SU-DHL-6 (cell line): ENCODE data around the gene GRIK3.

Source experiments
- H2AFZ ChIP-seq: fragments of 200-600 bp; sonication (generic); 2 replicates; pipeline ENCODE4 v1.6.1; 2014; ENCODE audit warnings: low read depth, mild to moderate bottlenecking, moderate library complexity, mixed read lengths, antibody characterized with exemption, low read length; ENCODE audit not compliant: severe bottlenecking
- H3F3A ChIP-seq: fragments of 200-600 bp; shearing (Covaris generic); 2 replicates; pipeline ENCODE4 v1.6.0; 2016; ENCODE audit warnings: antibody characterized with exemption, mild to moderate bottlenecking; ENCODE audit not compliant: insufficient read depth
- H3K27ac ChIP-seq: fragments of 200-600 bp; sonication (generic); 2 replicates; pipeline ENCODE4 v1.5.1; 2016; ENCODE audit warnings: low read depth, mild to moderate bottlenecking, low read length, moderate library complexity, mixed read lengths
- H3K27me3 ChIP-seq: fragments of 200-600 bp; sonication (generic), shearing (Covaris generic); 2 replicates; pipeline ENCODE4 v1.6.0; 2014; ENCODE audit warnings: mild to moderate bottlenecking, low read length
- H3K36me3 ChIP-seq: fragments of 200-600 bp; sonication (generic); 2 replicates; pipeline ENCODE4 v1.6.1; 2014; ENCODE audit warnings: mild to moderate bottlenecking, low read length, mixed read lengths
- H3K4me2 ChIP-seq: fragments of 300-600, 200-600 bp; shearing (Covaris generic), sonication (generic); 2 replicates; pipeline ENCODE4 v1.6.0; 2014; ENCODE audit warnings: low read length, low read depth, mild to moderate bottlenecking; ENCODE audit not compliant: poor library complexity, severe bottlenecking
- H3K4me3 ChIP-seq: fragments of 200-600 bp; sonication (generic); 2 replicates; pipeline ENCODE4 v1.5.1; 2014; ENCODE audit warnings: antibody characterized with exemption, low read length, mild to moderate bottlenecking, mixed read lengths; ENCODE audit not compliant: insufficient read depth, poor library complexity, severe bottlenecking
- H3K79me2 ChIP-seq: fragments of 200-600 bp; sonication (generic); 2 replicates; pipeline ENCODE4 v1.6.1; 2014; ENCODE audit warnings: mild to moderate bottlenecking, low read length, moderate library complexity; ENCODE audit not compliant: insufficient read depth
- H3K9ac ChIP-seq: fragments of 200-600 bp; sonication (generic); 2 replicates; pipeline ENCODE4 v1.7.0; 2014; ENCODE audit warnings: mild to moderate bottlenecking, low read length
- H3K9me2 ChIP-seq: fragments of 200-600 bp; sonication (generic); replicated peaks from 2 replicates; pipeline ENCODE4 v1.6.1; 2014; ENCODE audit warnings: low read length; ENCODE audit not compliant: insufficient read depth
- H3K9me3 ChIP-seq: fragments of 200-600 bp; sonication (generic); 2 replicates; pipeline ENCODE4 v1.6.1; 2014; ENCODE audit warnings: low read length, mixed read lengths; ENCODE audit not compliant: insufficient read depth
- H4K20me1 ChIP-seq: fragments of 200-600 bp; sonication (generic); 2 replicates; pipeline ENCODE4 v1.6.1; 2014; ENCODE audit warnings: low read depth, mild to moderate bottlenecking, antibody characterized with exemption, low read length, moderate library complexity, mixed read lengths
- EZH2phosphoT487 ChIP-seq: fragments of 200-600 bp; sonication (generic), shearing (Covaris generic); conservative IDR thresholded peaks from 2 replicates; pipeline ENCODE4 v1.6.1; 2018; ENCODE audit warnings: mild to moderate bottlenecking, antibody characterized with exemption, low read length, moderate library complexity, mixed read lengths
- TF ChIP-seq, protein P1 (sequence below): fragments of 200-600 bp; sonication (generic); IDR thresholded peaks from one replicate; pipeline ENCODE4 v1.5.1; 2017; ENCODE audit warnings: antibody characterized with exemption, mild to moderate bottlenecking, low read length, moderate library complexity; ENCODE audit not compliant: insufficient read depth, poor library complexity, severe bottlenecking

The GRIK3 gene

GRCh38 chr1:37051346-37051745, 17.0 kb upstream of the GRIK3 start:
- H3K27me3 ChIP-seq = no peaks in the 10 kb centered on the region
- no peaks in the 10 kb centered on the region for H3F3A ChIP-seq
- H3K36me3 ChIP-seq = no peaks in the 10 kb centered on the region
- no peak overlapping the region for H3K4me3 ChIP-seq
- H2AFZ ChIP-seq = no peak overlapping the region
- no peaks in the 10 kb centered on the region for H4K20me1 ChIP-seq
- no peaks in the 10 kb centered on the region for H3K9me2 ChIP-seq
- no peaks in the 10 kb centered on the region for H3K79me2 ChIP-seq
- H3K27ac ChIP-seq = no peak overlapping the region
- H3K9ac ChIP-seq = no peak overlapping the region
- no peak overlapping the region for H3K4me2 ChIP-seq
- H3K9me3 ChIP-seq = no peaks in the 10 kb centered on the region
- TF ChIP-seq EZH2phosphoT487 = no peak
- TF ChIP-seq, protein P1, sequence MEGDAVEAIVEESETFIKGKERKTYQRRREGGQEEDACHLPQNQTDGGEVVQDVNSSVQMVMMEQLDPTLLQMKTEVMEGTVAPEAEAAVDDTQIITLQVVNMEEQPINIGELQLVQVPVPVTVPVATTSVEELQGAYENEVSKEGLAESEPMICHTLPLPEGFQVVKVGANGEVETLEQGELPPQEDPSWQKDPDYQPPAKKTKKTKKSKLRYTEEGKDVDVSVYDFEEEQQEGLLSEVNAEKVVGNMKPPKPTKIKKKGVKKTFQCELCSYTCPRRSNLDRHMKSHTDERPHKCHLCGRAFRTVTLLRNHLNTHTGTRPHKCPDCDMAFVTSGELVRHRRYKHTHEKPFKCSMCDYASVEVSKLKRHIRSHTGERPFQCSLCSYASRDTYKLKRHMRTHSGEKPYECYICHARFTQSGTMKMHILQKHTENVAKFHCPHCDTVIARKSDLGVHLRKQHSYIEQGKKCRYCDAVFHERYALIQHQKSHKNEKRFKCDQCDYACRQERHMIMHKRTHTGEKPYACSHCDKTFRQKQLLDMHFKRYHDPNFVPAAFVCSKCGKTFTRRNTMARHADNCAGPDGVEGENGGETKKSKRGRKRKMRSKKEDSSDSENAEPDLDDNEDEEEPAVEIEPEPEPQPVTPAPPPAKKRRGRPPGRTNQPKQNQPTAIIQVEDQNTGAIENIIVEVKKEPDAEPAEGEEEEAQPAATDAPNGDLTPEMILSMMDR = no peak

GRCh38 chr1:37047542-37047941, 13.2 kb upstream of the GRIK3 start:
- Histone ChIP-seq H3K9me2 (no peaks in the 10 kb centered on the region), H2AFZ (no peak overlapping the region), H3K27ac (no peak overlapping the region), H3K9ac (no peak overlapping the region), H3K4me3 (no peak overlapping the region), H3K4me2 (no peak overlapping the region), H3K27me3 (no peaks in the 10 kb centered on the region), H3K79me2 (no peaks in the 10 kb centered on the region), H4K20me1 (no peaks in the 10 kb centered on the region), H3K9me3 (no peaks in the 10 kb centered on the region), H3K36me3 (no peaks in the 10 kb centered on the region), H3F3A (no peaks in the 10 kb centered on the region)
- TF ChIP-seq, protein P1 = no peak
- TF ChIP-seq EZH2phosphoT487 = no peak

DNA sequence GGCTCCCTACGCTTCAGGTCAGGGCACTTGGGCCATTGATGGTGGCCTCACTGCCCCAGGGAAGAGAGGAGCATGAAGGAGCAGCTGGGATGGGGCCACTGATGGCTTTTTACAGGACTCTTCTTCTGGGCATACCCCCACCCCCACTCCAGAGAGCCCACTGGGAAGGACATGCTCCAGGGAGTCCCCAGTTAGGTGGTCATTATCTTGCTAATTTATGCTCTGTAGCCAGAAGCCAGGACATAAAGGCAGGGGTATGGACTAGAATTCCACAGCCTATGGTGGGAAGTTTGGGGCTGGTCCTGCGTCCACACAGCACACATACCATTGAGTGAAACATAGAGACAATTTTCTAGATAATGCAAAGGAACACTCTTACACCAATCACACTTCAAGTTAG, 8.8 kb upstream of the GRIK3 start:
- Histone ChIP-seq H3K9me3 (no peaks in the 10 kb centered on the region), H3F3A (no peaks in the 10 kb centered on the region), H3K27ac (no peak overlapping the region), H3K4me3 (no peak overlapping the region), H4K20me1 (no peaks in the 10 kb centered on the region), H3K9ac (no peak overlapping the region), H3K36me3 (no peaks in the 10 kb centered on the region), H3K4me2 (no peak overlapping the region), H3K9me2 (no peaks in the 10 kb centered on the region), H3K27me3 (no peaks in the 10 kb centered on the region), H2AFZ (no peak overlapping the region), H3K79me2 (no peaks in the 10 kb centered on the region)
- no peak for TF ChIP-seq EZH2phosphoT487
- TF ChIP-seq, protein P1 = no peak
